Cardiac fibroblast (primary cell): ENCODE measurements around the gene KNOP1.

ENCODE experiments used
- DNase-seq, 2 donors: peaks; one replicate each; pipeline versions ENCODE4 v3.0.0 to v3.0.0-alpha.2; 2010; ENCODE audit warnings: low read depth in 2 of 2
- H3K4me3 ChIP-seq, 2 donors: replicated peaks in 1 of 2; 1 replicate in 1 of 2; 2 replicates in 1 of 2; pipeline ENCODE4 v1.5.1; 2011; ENCODE audit warnings: low read depth in 2 of 2, low read length in 2 of 2, mild to moderate bottlenecking in 2 of 2, moderate library complexity in 1 of 2
- CTCF ChIP-seq: IDR thresholded peaks from one replicate; pipeline ENCODE4 v1.5.1; 2011; ENCODE audit warnings: low read depth, mild to moderate bottlenecking, low read length, inconsistent platforms

Gene KNOP1

GRCh38 chr16:19741354-19741753, 23.3 kb upstream of the KNOP1 start:
- no peak for TF ChIP-seq CTCF
- DNase-seq: no peak

GRCh38 chr16:19737306-19738038, 19.4 kb upstream of the KNOP1 start:
- no peak overlapping the region for H3K4me3 ChIP-seq
- TF ChIP-seq CTCF: no peak
- no peak for DNase-seq

More at GRCh38 chr16:19741354-19741753, 23.3 kb upstream of the KNOP1 start:
- H3K4me3 ChIP-seq: no peak overlapping the region

GRCh38 chr16:19735074-19735867, 17.2 kb upstream of the KNOP1 start:
- DNase-seq: no peak
- no peak overlapping the region for H3K4me3 ChIP-seq
- TF ChIP-seq CTCF: no peak

- no peak for TF ChIP-seq CTCF
- no peak for DNase-seq
- H3K4me3 ChIP-seq: no peak overlapping the region
Observed at GRCh38 chr16:19733551-19733950, 15.5 kb upstream of the KNOP1 start.

- no peak for DNase-seq
- H3K4me3 ChIP-seq: no peak overlapping the region
- no peak for TF ChIP-seq CTCF
Observed at GRCh38 chr16:19728636-19728965, 10.6 kb upstream of the KNOP1 start.

GRCh38 chr16:19722981-19723380, 5.0 kb upstream of the KNOP1 start:
- DNase-seq: no peak
- no peak overlapping the region for H3K4me3 ChIP-seq
- TF ChIP-seq CTCF: no peak
